ENCODE data around the gene TRUB1.

- TF ChIP-seq SIN3A (IDR thresholded peaks at IDR 0.05; ENCODE audit: borderline replicate concordance, low read depth, low read length) (no peak), CTCF (IDR thresholded peaks at IDR 0.05) (no peak), YY1 (IDR thresholded peaks at IDR 0.05; ENCODE audit: low read depth) (no peak), MXI1 (IDR thresholded peaks at IDR 0.05; ENCODE audit: low read depth, low read length) (no peak), REST (IDR thresholded peaks at IDR 0.05; ENCODE audit: low read depth, low read length) (no peak), FOXJ3 (CRISPR knock-in tag; IDR thresholded peaks at IDR 0.05) (no peak), EP300 (IDR thresholded peaks at IDR 0.05; ENCODE audit: borderline replicate concordance in 1 of 2, low read depth in 1 of 2, low read length in 1 of 2) (no peak), RAD21 (IDR thresholded peaks at IDR 0.05; ENCODE audit: low read length) (no peak), POLR2AphosphoS5 (IDR thresholded peaks at IDR 0.05; ENCODE audit: low read depth, low read length) (no peak), RFX5 (IDR thresholded peaks at IDR 0.05; ENCODE audit: low read length) (no peak), ELF1 (IDR thresholded peaks at IDR 0.05) (no peak), EZH2phosphoT487 (IDR thresholded peaks at IDR 0.05; ENCODE audit: borderline replicate concordance, low read depth) (no peak), NRF1 (IDR thresholded peaks at IDR 0.05; ENCODE audit: low read depth, low read length) (no peak)
These were observed 31.0 kb upstream of the TRUB1 start for GRCh38 chr10:114906981-114907380.

All from SK-N-SH (cell line).